DND-41 (cell line): ENCODE data around the gene PYGL.
"Not testable (repeated sequence)": the region's sequence is repeated elsewhere in the genome, so short reads cannot be mapped to it uniquely, and the experiment has no call there.

Source experiments
- ATAC-seq: fragments of 200-7000 bp; cut with Tn5 transposase; 3 replicates; pipeline ENCODE4 v1.9.1; 2021; ENCODE audit warnings: low read depth; ENCODE audit not compliant: insufficient read depth
- DNase-seq: peaks from one replicate; pipeline ENCODE4 v3.0.0-alpha.2; 2020
- H2AFZ ChIP-seq: 2 replicates; pipeline ENCODE4 v1.6.0; 2012; ENCODE audit warnings: low read depth, low read length
- H3K27ac ChIP-seq: 2 replicates; pipeline ENCODE4 v1.5.1; 2012; ENCODE audit warnings: low read length, inconsistent platforms
- H3K27me3 ChIP-seq: fragments of 200-600 bp; sonication (generic); 2 replicates; pipeline ENCODE4 v1.6.0; 2012; ENCODE audit warnings: low read length, mild to moderate bottlenecking, inconsistent platforms; ENCODE audit not compliant: insufficient read depth, poor library complexity
- H3K36me3 ChIP-seq: 2 replicates; pipeline ENCODE4 v1.5.1; 2012; ENCODE audit warnings: low read length, inconsistent platforms; ENCODE audit not compliant: insufficient read depth
- H3K4me1 ChIP-seq: 2 replicates; pipeline ENCODE4 v1.5.1; 2012; ENCODE audit warnings: mild to moderate bottlenecking, low read length; ENCODE audit not compliant: insufficient read depth
- H3K4me2 ChIP-seq: 2 replicates; pipeline ENCODE4 v1.6.0; 2012; ENCODE audit warnings: mild to moderate bottlenecking, moderate library complexity, low read length, inconsistent platforms; ENCODE audit not compliant: insufficient read depth
- H3K4me3 ChIP-seq, 2 experiments: fragments of 200-600 bp in 1 of 2; shearing (Covaris generic) in 1 of 2; 2 replicates each; pipeline ENCODE4 v1.5.1; 2012 to 2016; ENCODE audit warnings: inconsistent platforms in 2 of 2, low read length in 2 of 2, mild to moderate bottlenecking in 2 of 2, low read depth in 1 of 2, moderate library complexity in 1 of 2
- H3K79me2 ChIP-seq: 2 replicates; pipeline ENCODE4 v1.6.0; 2012; ENCODE audit warnings: low read length, inconsistent platforms; ENCODE audit not compliant: insufficient read depth
- H3K9ac ChIP-seq: 2 replicates; pipeline ENCODE4 v1.6.0; 2012; ENCODE audit warnings: low read depth, mild to moderate bottlenecking, inconsistent platforms, low read length, moderate library complexity
- H3K9me3 ChIP-seq: 2 replicates; pipeline ENCODE4 v1.5.1; 2012; ENCODE audit warnings: low read length, moderate library complexity, mild to moderate bottlenecking, inconsistent platforms; ENCODE audit not compliant: insufficient read depth, severe bottlenecking
- H4K20me1 ChIP-seq: 2 replicates; pipeline ENCODE4 v1.6.0; 2012; ENCODE audit warnings: low read length; ENCODE audit not compliant: insufficient read depth
- EZH2 ChIP-seq: IDR thresholded peaks from 3 replicates; pipeline ENCODE4 v1.6.1; 2012; ENCODE audit warnings: borderline replicate concordance, low read depth, mild to moderate bottlenecking, moderate library complexity, low read length, inconsistent platforms; ENCODE audit not compliant: severe bottlenecking
- TF ChIP-seq, protein P1 (sequence below): IDR thresholded peaks from 2 replicates; pipeline ENCODE4 v1.5.1; 2012; ENCODE audit warnings: borderline replicate concordance, low read length, moderate library complexity, mild to moderate bottlenecking; ENCODE audit not compliant: poor library complexity, severe bottlenecking; ENCODE audit errors: extremely low read depth

The PYGL gene

DNA sequence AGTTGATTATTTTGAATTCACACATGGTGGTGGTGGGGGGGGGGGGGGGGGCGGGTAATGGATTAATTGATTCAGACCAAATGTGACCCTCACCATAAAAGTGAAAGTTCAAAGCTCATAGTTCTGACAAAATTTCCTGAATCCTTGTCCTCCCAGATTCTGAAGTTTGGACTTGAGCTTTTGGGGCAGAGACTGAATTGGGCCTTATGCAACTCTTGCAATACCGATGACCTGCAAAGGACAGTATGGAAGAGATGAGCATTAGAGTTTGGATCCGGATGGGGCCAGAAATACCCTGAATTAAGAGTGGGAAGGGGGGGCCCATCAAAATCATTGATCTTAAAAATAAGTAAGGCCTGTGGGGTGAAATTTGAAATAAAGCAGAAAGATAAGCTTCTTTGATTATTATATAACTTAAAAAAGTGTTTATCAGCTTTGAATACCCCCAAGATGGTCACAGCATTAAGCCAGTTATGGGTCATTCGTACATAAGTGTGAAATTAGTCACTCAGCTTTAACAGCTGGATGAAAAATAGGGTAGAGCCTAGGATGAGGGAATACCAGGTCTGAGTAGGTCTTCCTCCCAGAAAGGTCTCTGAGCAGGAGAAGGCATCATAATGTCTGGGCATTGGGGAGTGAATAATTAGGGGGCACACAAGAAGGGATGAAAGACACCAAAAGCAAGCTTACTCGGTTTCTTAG lies 2.1 kb upstream of the PYGL start:
- ATAC-seq (no peak), DNase-seq (no peak)
- Histone ChIP-seq H3K9me3 (no peaks in the 10 kb centered on the region), H3K79me2 (no peaks in the 10 kb centered on the region), H3K4me3 (no peak overlapping the region), H2AFZ (no peak overlapping the region), H3K27ac (no peak overlapping the region), H3K4me2 (no peak overlapping the region), H3K9ac (no peak overlapping the region), H3K4me1 (peaks cover 12% of the 10 kb centered on the region), H3K27me3 (no peaks in the 10 kb centered on the region), H3K36me3 (no peaks in the 10 kb centered on the region), H4K20me1 (no peaks in the 10 kb centered on the region)
- TF ChIP-seq, protein P1, sequence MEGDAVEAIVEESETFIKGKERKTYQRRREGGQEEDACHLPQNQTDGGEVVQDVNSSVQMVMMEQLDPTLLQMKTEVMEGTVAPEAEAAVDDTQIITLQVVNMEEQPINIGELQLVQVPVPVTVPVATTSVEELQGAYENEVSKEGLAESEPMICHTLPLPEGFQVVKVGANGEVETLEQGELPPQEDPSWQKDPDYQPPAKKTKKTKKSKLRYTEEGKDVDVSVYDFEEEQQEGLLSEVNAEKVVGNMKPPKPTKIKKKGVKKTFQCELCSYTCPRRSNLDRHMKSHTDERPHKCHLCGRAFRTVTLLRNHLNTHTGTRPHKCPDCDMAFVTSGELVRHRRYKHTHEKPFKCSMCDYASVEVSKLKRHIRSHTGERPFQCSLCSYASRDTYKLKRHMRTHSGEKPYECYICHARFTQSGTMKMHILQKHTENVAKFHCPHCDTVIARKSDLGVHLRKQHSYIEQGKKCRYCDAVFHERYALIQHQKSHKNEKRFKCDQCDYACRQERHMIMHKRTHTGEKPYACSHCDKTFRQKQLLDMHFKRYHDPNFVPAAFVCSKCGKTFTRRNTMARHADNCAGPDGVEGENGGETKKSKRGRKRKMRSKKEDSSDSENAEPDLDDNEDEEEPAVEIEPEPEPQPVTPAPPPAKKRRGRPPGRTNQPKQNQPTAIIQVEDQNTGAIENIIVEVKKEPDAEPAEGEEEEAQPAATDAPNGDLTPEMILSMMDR = no peak
- TF ChIP-seq EZH2 = no peak

DNA sequence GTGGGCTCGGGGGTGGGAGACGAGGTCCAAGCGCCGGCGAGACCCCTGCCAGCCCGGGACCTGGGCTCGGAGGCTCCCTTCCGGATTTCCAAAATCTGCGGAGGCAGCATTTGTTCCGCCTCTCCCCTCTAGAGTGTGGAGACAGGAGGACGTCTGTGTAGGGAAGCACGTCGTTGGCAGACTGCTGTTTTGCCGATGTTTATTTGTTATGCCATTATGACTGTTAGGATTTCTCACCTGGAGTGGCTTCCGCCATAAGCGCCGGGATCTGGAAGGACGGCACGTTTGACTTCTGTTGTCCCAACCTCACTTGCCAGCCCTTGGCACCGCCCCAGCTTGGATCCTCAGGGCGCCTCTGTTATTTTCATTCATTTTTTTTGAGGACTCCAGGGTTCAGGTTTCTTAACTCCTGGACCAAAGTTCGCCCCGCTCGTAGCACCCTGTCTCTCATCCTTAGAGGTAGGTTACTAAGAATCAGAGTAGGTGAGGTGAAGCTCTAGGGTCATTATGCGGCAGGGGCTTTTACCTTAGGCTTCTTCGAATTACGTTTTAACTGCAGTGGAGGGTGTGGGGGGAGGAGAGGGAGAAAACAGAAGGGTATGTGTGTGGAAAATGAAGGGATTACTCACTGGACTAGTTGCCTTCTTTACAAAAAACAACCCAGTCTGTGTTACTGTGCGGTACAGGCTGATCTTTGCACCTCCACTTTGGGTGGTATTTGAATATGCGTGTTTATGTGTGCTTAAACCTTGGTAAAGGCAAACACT lies 547 bp upstream of the PYGL start:
- Histone ChIP-seq H3K4me2 (peak overlapping the region; percentile 58), H3K9ac (peak overlapping the region; percentile 42), H3K79me2 (no peaks in the 10 kb centered on the region), H2AFZ (peak overlapping the region; percentile 55), H3K27me3 (no peaks in the 10 kb centered on the region), H3K4me3 (peak overlapping the region in 1 of 2 experiments; percentile 51; a peak in 2 of 4 replicates), H3K9me3 (no peaks in the 10 kb centered on the region), H3K4me1 (peaks cover 12% of the 10 kb centered on the region), H3K36me3 (no peaks in the 10 kb centered on the region), H4K20me1 (no peaks in the 10 kb centered on the region), H3K27ac (no peak overlapping the region)
- no peak for TF ChIP-seq EZH2
- DNase-seq (no peak), ATAC-seq (peak; percentile 37; the same call in 1 of the 3 replicates)

DNA sequence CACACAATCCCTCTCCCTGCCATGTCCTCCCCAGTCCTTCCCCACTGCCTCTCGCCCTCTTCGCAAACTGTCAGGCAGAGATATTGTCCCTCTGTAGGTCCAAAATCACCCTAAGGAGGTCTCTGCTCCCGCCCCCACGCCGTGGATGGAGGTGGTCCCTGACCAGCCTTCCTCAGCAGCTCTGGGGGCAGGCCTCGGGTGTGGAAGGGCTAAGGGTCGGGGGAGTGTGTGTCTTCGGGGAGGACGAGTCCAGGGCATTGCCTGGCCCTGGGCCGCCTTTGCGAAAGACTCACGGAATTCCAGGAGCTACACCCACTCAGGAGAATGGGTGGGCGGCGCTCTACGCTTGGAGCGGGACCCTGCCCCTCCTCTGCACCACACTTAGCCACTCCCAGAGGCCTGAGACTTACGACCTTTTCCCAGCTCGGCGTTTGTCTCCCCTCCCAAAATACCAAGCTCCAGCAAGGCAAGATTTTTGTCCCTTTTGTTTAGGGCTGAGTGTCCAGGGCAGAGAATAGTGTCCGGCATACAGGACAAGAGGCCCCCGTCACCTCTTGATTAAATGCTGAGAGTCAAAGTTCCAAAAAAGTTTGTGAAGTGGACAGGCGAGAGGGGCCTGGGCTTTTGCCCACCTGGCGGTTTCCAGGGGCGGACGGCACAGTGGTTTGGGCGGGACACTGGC lies 881 bp downstream of the PYGL start:
- Histone ChIP-seq H3K27me3 (no peaks in the 10 kb centered on the region), H3K4me1 (peaks cover 12% of the 10 kb centered on the region), H3K9ac (no peak overlapping the region), H3K36me3 (no peaks in the 10 kb centered on the region), H3K4me2 (no peak overlapping the region), H3K79me2 (no peaks in the 10 kb centered on the region), H3K27ac (no peak overlapping the region), H2AFZ (no peak overlapping the region), H3K4me3 (no peak overlapping the region), H3K9me3 (no peaks in the 10 kb centered on the region), H4K20me1 (no peaks in the 10 kb centered on the region)
- no peak for DNase-seq
- TF ChIP-seq, protein P1 = no peak
- TF ChIP-seq EZH2 = no peak
- no peak for ATAC-seq

DNA sequence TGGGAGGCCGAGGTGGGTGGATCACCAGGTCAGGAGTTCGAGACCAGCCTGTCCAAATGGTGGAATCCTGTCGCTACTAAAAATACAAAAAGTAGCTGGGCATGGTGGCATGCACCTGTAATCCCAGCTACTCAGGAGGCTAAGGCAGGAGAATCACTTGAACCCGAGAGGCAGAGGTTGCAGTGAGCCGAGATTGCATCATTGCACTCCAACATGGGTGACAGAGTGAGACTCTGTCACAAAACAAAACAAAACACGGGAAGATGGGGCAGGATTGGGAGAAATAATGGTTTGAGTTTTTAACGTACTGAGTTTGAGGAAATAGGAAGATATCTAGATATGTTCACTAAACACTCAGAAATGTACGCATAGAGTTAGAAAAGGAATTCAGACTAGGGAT lies 2.6 kb downstream of the PYGL start:
- not testable (repeated sequence) for H3K79me2 ChIP-seq, DNase-seq

More for the DNA sequence above, 2.6 kb downstream of the PYGL start:
- H3K4me2 ChIP-seq, H3K27ac ChIP-seq, H3K9me3 ChIP-seq, H3K9ac ChIP-seq, H4K20me1 ChIP-seq, H2AFZ ChIP-seq, ATAC-seq, H3K27me3 ChIP-seq, H3K36me3 ChIP-seq, H3K4me3 ChIP-seq: not testable (repeated sequence)
- peaks cover 12% of the 10 kb centered on the region for H3K4me1 ChIP-seq
